AML-193 (cell line): Measurements from ENCODE around the gene OPN5.
"Not testable (repeated sequence)": the region's sequence is repeated elsewhere in the genome, so short reads cannot be mapped to it uniquely, and the experiment has no call there.

Source experiments
- DNase-seq, 2 experiments: peaks; one replicate each; lab custom pipeline; 2025; lab: John Stamatoyannopoulos, UW

Gene OPN5, protein sequence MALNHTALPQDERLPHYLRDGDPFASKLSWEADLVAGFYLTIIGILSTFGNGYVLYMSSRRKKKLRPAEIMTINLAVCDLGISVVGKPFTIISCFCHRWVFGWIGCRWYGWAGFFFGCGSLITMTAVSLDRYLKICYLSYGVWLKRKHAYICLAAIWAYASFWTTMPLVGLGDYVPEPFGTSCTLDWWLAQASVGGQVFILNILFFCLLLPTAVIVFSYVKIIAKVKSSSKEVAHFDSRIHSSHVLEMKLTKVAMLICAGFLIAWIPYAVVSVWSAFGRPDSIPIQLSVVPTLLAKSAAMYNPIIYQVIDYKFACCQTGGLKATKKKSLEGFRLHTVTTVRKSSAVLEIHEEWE

DNA sequence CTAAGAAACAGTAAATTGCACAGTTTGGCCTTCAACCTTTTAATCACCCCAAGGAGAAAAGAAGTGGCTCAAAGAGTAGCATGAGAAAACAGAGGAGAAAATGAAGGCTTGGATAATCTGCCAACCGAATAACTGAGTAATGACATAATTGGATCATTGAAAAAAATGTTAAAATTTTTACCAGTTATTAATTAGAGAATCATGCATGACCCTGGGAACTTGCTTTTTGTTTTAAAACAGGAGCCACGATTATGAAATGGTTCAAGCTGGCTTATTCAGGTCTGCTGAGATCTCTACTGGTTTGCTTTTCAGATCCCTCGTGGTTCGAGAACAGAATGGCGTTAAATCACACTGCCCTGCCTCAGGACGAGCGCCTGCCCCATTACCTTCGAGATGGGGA is at the start of gene OPN5:
OPN5 (plus strand) TSS at position 301 of the 400 bp plus-strand sequence; CDS start at position 336, 35 bp downstream.
- DNase-seq = no peak

GRCh38 chr6:47733879-47734558 is 47.8 kb upstream of the OPN5 start:
- peak; percentile 29 to 31 for DNase-seq

GRCh38 chr6:47734831-47735481 is 46.9 kb upstream of the OPN5 start:
- DNase-seq = no peak

- DNase-seq = no peak
Measured at GRCh38 chr6:47736083-47736700, 45.6 kb upstream of the OPN5 start.

GRCh38 chr6:47737406-47737805 is 44.4 kb upstream of the OPN5 start:
- no peak for DNase-seq

DNA sequence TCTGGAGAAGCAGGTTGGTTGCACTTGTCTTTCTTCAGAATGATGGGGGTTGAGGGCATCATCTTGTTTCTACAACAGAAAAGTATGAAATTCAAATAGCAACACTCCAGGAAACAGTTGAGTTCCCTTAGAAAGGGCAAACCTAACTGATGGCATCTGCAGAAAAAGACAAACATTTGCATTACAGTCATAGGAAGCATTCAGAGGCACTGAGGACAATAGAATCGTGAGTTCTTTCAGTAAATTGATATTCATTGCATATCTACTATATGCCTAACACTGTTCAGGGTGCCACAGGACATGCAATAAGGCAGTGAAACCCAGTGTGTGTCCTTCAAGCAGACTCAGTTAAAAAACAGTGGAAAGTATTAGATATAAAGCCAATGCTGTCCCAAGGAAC is 41.1 kb upstream of the OPN5 start:
- no peak for DNase-seq

- DNase-seq = no peak
Measured at GRCh38 chr6:47741807-47742206, 40.0 kb upstream of the OPN5 start.

GRCh38 chr6:47743744-47744143 is 38.1 kb upstream of the OPN5 start:
- no peak for DNase-seq

GRCh38 chr6:47745269-47745668 is 36.6 kb upstream of the OPN5 start:
- DNase-seq = not testable (repeated sequence)

- no peak for DNase-seq
Measured at GRCh38 chr6:47749757-47750156, 32.1 kb upstream of the OPN5 start.

- DNase-seq = no peak
Measured at GRCh38 chr6:47752801-47753200, 29.0 kb upstream of the OPN5 start.

- no peak for DNase-seq
Measured at GRCh38 chr6:47759364-47759763, 22.5 kb upstream of the OPN5 start.

DNA sequence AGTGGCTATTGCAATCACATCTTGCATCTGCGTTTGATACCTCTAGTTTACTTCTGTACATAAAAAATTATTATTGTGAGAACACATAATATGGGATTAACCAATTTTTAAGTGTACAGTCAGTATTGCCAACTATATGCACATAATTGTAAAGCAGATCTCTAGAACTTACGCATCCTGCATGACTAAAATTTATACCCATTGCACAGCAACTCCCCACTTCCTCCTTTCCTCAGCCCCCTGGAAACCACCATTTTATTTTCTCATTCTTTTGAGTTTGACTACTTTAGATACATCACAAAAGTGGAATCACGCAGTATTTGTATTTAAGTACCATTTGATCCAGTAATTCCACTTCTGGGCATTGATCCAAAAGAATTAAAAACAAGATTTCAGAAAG is 19.3 kb upstream of the OPN5 start:
- DNase-seq = no peak

DNA sequence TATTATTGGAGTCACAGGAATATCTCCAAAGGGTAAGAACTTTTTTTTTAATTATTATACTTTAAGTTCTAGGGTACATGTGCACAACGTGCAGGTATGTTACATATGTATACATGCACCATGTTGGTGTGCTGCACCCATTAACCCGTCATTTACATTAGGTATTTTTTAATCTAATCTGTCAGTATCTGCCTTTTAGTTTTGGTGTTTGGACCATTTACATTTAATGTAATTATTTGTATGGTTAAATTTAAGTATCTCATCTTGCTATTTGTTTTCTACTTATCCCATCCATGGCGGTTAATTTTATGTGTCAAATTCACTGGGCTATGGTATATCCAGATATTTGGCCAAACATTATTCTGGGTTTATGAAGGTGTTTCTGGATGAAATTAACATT is 15.4 kb upstream of the OPN5 start:
- no peak for DNase-seq

DNA sequence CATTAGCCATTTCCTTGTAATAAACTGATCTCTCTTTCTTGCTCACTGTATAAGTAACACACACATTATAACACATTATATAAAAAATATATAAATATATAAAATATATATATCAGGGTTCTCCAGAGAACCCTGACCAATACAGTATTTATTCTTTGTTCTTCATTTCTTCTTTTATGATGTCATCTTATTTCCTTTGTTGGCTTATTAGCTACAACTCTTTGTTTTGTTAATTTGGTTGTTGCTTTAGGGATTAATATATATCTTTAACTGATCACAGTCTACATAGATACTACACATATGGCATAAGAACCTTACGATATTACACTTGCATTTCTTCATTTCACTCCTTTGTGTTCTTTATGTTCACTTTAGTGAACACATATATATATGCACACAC is 14.7 kb upstream of the OPN5 start:
- no peak for DNase-seq

- no peak for DNase-seq
Measured at GRCh38 chr6:47769982-47770381, 11.8 kb upstream of the OPN5 start.

GRCh38 chr6:47772359-47772758 is 9.5 kb upstream of the OPN5 start:
- DNase-seq = no peak

DNA sequence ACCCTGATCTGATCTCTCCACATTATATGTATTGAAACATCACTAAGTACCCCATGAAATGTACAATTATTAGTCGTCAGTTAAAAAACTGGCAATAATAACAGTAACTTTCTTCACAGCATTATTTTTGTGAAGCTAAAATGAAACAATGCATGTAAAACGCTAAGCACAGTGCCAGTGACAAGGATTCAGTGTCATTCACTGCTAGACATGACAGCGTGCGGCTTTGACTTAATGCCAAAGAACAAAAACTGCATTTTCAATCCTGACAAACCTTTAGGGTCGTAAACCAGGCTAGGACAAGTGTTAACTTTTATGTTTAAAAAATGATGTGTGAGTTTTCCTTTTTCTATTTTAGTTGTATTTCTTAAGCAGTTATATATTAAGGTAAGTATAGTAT is 8.8 kb upstream of the OPN5 start:
- DNase-seq = no peak

GRCh38 chr6:47780510-47781356 is 1.1 kb upstream of the OPN5 start:
- peak; percentile 68 to 70 for DNase-seq

DNA sequence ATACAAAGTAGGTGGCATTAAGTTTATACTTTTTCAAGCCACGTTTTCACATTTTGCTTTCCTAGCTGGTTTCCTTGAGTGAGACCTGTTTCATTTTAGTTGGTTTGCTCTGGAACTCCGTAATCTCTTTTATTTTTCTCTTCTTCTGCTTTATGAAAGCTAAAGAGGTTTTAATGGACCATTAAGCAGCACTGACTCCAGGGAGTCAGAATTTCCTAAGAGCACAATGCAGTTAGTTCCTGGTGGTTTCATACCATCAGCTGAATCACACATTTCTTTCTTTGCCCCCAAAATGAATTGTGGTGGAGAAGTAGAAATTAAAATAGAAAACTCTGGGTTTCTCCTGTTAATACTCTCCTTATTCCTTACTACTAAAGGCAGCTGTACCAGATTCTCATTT is 3.4 kb downstream of the OPN5 start:
- DNase-seq = no peak

GRCh38 chr6:47787620-47788497 is 6.0 kb downstream of the OPN5 start:
- peak; percentile 43 to 50 for DNase-seq
